ENCODE data around the gene DLGAP1. TPM values are rescaled to one million over a fixed set of nuclear protein-coding genes. Genes with fewer than 3 reads are reported as not detected.
A peak's percentile ranks its signal among the peaks of the same experiment; 100 is the strongest.

DLGAP1 gene
- total and polyA plus RNA-seq, 2 of the 13 experiments (the other 11 are each of a cell fraction or from before 2014, with no cell fraction given): 0.01 TPM; not detected in 1

GRCh38 chr18:3593904-3594759, 861.0 kb downstream of the DLGAP1 start (continued):
- TF ChIP-seq, protein P1, sequence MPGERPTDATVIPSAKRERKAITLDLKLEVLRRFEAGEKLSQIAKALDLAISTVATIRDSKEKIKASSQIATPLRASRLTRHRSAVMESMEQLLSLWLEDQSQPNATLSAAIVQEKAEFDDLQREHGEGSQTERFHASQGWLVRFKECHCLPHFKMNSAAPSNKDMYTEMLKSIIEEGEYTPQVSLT (CRISPR knock-in tag; IDR thresholded peaks at IDR 0.05; ENCODE audit: borderline replicate concordance, low read depth): no peak
- TF ChIP-seq MED8 (CRISPR knock-in tag; IDR thresholded peaks at IDR 0.05; ENCODE audit: insufficient replicate concordance): no peak
- TF ChIP-seq HMG20A (CRISPR knock-in tag; IDR thresholded peaks at IDR 0.05; ENCODE audit: borderline replicate concordance): peak; percentile 45; the same call in 1 of the 2 replicates
- TF ChIP-seq, protein P2, sequence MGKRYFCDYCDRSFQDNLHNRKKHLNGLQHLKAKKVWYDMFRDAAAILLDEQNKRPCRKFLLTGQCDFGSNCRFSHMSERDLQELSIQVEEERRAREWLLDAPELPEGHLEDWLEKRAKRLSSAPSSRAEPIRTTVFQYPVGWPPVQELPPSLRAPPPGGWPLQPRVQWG (CRISPR knock-in tag; IDR thresholded peaks at IDR 0.05; ENCODE audit: borderline replicate concordance, low read depth): no peak
- TF ChIP-seq RAD21 (CRISPR knock-in tag; IDR thresholded peaks at IDR 0.05): 0 out of 2 replicates have a peak, but pooled peaks have one; percentile 9
- TF ChIP-seq ZFP62 (CRISPR knock-in tag; IDR thresholded peaks at IDR 0.05): no peak
- TF ChIP-seq ZNF891 (CRISPR knock-in tag; IDR thresholded peaks at IDR 0.05): no peak
- no peak for TF ChIP-seq FLYWCH1 (CRISPR knock-in tag; IDR thresholded peaks at IDR 0.05)
- peak; percentile 70 for TF ChIP-seq TAF1 (CRISPR knock-in tag; IDR thresholded peaks at IDR 0.05)
- TF ChIP-seq, protein P3, sequence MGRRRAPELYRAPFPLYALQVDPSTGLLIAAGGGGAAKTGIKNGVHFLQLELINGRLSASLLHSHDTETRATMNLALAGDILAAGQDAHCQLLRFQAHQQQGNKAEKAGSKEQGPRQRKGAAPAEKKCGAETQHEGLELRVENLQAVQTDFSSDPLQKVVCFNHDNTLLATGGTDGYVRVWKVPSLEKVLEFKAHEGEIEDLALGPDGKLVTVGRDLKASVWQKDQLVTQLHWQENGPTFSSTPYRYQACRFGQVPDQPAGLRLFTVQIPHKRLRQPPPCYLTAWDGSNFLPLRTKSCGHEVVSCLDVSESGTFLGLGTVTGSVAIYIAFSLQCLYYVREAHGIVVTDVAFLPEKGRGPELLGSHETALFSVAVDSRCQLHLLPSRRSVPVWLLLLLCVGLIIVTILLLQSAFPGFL (CRISPR knock-in tag; IDR thresholded peaks at IDR 0.05): no peak
- TF ChIP-seq HNRNPL (IDR thresholded peaks at IDR 0.05; ENCODE audit: low read depth, low read length): no peak
- 0 out of 2 replicates have a peak, but pooled peaks have one; percentile 24 for TF ChIP-seq ZNF792 (CRISPR knock-in tag; IDR thresholded peaks at IDR 0.05)
- no peak for TF ChIP-seq SMARCE1 (IDR thresholded peaks at IDR 0.05; ENCODE audit: borderline replicate concordance)
- TF ChIP-seq KAT7 (CRISPR knock-in tag; IDR thresholded peaks at IDR 0.05; ENCODE audit: borderline replicate concordance): 0 out of 2 replicates have a peak, but pooled peaks have one; percentile 45
- no peak for TF ChIP-seq MATR3 (CRISPR knock-in tag; IDR thresholded peaks at IDR 0.05)
- TF ChIP-seq KDM6A (CRISPR knock-in tag; IDR thresholded peaks at IDR 0.05; ENCODE audit: low read depth): no peak
- no peak for TF ChIP-seq KDM5B (CRISPR knock-in tag; IDR thresholded peaks at IDR 0.05; ENCODE audit: borderline replicate concordance)
- TF ChIP-seq ZNF121 (CRISPR knock-in tag; IDR thresholded peaks at IDR 0.05): no peak; the same call in 1 of the 2 replicates
- no peak for TF ChIP-seq NR2C2 (CRISPR knock-in tag; IDR thresholded peaks at IDR 0.05; ENCODE audit: borderline replicate concordance)
- no peak for TF ChIP-seq STAT5B (CRISPR knock-in tag; IDR thresholded peaks at IDR 0.05)
- no peak for TF ChIP-seq MTA1 (CRISPR knock-in tag; IDR thresholded peaks at IDR 0.05; ENCODE audit: borderline replicate concordance)
- no peak for TF ChIP-seq ZNF616 (CRISPR knock-in tag; IDR thresholded peaks at IDR 0.05; ENCODE audit: low read depth)
- TF ChIP-seq, protein P4, sequence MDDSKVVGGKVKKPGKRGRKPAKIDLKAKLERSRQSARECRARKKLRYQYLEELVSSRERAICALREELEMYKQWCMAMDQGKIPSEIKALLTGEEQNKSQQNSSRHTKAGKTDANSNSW (CRISPR knock-in tag; IDR thresholded peaks at IDR 0.05; ENCODE audit: borderline replicate concordance): no peak
- TF ChIP-seq, protein P5, sequence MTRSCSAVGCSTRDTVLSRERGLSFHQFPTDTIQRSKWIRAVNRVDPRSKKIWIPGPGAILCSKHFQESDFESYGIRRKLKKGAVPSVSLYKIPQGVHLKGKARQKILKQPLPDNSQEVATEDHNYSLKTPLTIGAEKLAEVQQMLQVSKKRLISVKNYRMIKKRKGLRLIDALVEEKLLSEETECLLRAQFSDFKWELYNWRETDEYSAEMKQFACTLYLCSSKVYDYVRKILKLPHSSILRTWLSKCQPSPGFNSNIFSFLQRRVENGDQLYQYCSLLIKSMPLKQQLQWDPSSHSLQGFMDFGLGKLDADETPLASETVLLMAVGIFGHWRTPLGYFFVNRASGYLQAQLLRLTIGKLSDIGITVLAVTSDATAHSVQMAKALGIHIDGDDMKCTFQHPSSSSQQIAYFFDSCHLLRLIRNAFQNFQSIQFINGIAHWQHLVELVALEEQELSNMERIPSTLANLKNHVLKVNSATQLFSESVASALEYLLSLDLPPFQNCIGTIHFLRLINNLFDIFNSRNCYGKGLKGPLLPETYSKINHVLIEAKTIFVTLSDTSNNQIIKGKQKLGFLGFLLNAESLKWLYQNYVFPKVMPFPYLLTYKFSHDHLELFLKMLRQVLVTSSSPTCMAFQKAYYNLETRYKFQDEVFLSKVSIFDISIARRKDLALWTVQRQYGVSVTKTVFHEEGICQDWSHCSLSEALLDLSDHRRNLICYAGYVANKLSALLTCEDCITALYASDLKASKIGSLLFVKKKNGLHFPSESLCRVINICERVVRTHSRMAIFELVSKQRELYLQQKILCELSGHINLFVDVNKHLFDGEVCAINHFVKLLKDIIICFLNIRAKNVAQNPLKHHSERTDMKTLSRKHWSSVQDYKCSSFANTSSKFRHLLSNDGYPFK (CRISPR knock-in tag; IDR thresholded peaks at IDR 0.05; ENCODE audit: borderline replicate concordance): no peak

All from HepG2 (cell line).